GM06990 (cell line): ENCODE measurements around the gene CCDC74A.
A peak's percentile ranks its signal among the peaks of the same experiment; 100 is the strongest.
"Not testable (repeated sequence)": the region's sequence is repeated elsewhere in the genome, so short reads cannot be mapped to it uniquely, and the experiment has no call there.

Source experiments
- DNase-seq: peaks from one replicate; pipeline ENCODE4 v3.0.0-alpha.2; 2011; ENCODE audit not compliant: insufficient read length; ENCODE audit errors: extremely low read depth
- H3K27me3 ChIP-seq: replicated peaks from 2 replicates; pipeline ENCODE4 v1.6.0; 2011; ENCODE audit warnings: low read length; ENCODE audit not compliant: control insufficient read depth, insufficient read depth
- H3K36me3 ChIP-seq: 2 replicates; pipeline ENCODE4 v1.5.1; 2011; ENCODE audit warnings: low read length; ENCODE audit not compliant: control insufficient read depth, insufficient read depth
- H3K4me3 ChIP-seq: replicated peaks from 2 replicates; pipeline ENCODE4 v1.5.1; 2011; ENCODE audit warnings: low read depth, mild to moderate bottlenecking, control low read depth, low read length
- CTCF ChIP-seq: IDR thresholded peaks from 2 replicates; pipeline ENCODE4 v1.5.1; 2011; ENCODE audit warnings: low read length, control low read depth, mild to moderate bottlenecking, inconsistent platforms; ENCODE audit not compliant: insufficient read depth, poor library complexity, severe bottlenecking

The CCDC74A gene

GRCh38 chr2:131488306-131489205 is 39.1 kb upstream of the CCDC74A start:
- TF ChIP-seq CTCF, result no peak
- no peak overlapping the region for H3K4me3 ChIP-seq
- H3K36me3 ChIP-seq, result peaks cover 3% of the 10 kb centered on the region
- no peak for DNase-seq
- H3K27me3 ChIP-seq, result no peaks in the 10 kb centered on the region

GRCh38 chr2:131490616-131491468 is 36.8 kb upstream of the CCDC74A start:
- H3K27me3 ChIP-seq, DNase-seq, H3K36me3 ChIP-seq: not testable (repeated sequence)
- peak overlapping the region; percentile 84 for H3K4me3 ChIP-seq

GRCh38 chr2:131491469-131491836 is 36.2 kb upstream of the CCDC74A start:
- not testable (repeated sequence) for H3K36me3 ChIP-seq

GRCh38 chr2:131492015-131492417 is 35.7 kb upstream of the CCDC74A start, which contains the start of gene MZT2A:
TSS of gene MZT2A (minus strand) at chr2:131492397. CDS start at chr2:131492376, 21 bp downstream.
- not testable (repeated sequence) for H3K27me3 ChIP-seq, DNase-seq, H3K36me3 ChIP-seq
- H3K4me3 ChIP-seq, result peak within 1 kb of the TSS; percentile 89

More at GRCh38 chr2:131491469-131491836, 36.2 kb upstream of the CCDC74A start:
- H3K4me3 ChIP-seq, result peak overlapping the region; percentile 84
- H3K27me3 ChIP-seq, DNase-seq: not testable (repeated sequence)

GRCh38 chr2:131492418-131493198 is 35.1 kb upstream of the CCDC74A start:
- peak; percentile 86 for TF ChIP-seq CTCF
- Histone ChIP-seq H3K36me3 (peaks cover 1% of the 10 kb centered on the region), H3K27me3 (no peaks in the 10 kb centered on the region), H3K4me3 (peak overlapping the region; percentile 89)
- DNase-seq, result peak; percentile 97

DNA sequence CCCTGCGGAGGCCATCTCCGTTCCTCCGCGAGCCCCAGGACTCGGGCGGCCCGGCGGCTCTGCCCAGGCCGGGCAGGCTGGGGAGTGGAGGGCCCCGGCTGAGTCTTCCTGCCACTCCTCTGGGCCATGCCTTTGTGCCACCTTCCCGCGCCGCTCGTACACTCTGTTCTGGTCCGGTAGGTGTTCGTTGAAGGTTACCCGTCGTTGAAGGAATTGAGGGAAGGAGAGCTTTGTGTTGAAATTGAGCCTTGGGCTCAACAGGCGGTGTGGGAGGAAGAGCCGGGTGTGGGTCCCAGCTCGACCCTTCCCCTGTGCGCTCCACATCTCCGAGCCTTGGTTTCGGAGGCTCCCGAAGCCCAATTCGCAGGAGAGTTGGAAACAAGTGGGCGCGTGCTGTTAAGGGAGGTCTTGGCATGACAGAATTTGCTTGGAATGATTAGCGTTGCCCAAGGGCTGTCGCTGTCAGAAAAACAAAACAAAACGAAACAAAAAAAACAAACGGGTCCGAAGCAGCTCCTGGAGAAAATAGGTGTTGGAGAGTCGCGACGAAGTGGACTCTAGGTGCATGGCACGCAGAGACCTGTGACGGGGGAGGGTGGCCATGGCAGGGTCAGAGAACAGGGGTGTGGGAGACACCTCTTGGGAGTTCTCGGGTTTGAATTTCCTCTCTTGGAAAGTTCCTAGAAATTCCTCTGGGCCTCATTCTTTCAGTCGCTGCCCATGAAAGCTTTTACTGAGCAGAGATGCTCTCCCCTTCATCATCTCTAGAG is 34.3 kb upstream of the CCDC74A start:
- H3K4me3 ChIP-seq, result peak overlapping the region; percentile 89
- no peak for DNase-seq
- peaks cover 1% of the 10 kb centered on the region for H3K36me3 ChIP-seq
- no peak for TF ChIP-seq CTCF
- no peaks in the 10 kb centered on the region for H3K27me3 ChIP-seq

DNA sequence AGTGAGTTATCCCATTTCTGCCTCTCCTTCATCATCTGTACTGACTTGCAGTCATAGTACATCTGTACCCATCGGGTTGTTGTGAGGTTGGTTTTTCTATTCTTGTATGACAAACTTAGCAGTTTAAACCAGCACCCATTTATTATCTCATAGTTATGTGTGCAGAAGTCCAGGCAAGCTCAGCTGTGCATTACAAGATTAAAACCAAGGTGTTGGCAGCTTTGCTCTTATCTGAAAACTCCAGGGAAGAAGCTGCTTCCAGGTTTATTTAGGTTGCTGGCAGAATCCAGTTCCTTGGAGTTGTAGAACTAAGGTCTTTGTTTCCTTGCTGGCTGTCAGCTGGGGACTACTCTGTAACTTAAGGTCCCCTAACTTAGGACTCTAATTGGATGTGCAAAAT is 32.2 kb upstream of the CCDC74A start:
- H3K36me3 ChIP-seq, H3K4me3 ChIP-seq, DNase-seq, H3K27me3 ChIP-seq: not testable (repeated sequence)

- H3K4me3 ChIP-seq, DNase-seq, H3K27me3 ChIP-seq: not testable (repeated sequence)
- peaks cover 12% of the 10 kb centered on the region for H3K36me3 ChIP-seq
These were observed 29.2 kb upstream of the CCDC74A start for GRCh38 chr2:131498321-131498973.

DNA sequence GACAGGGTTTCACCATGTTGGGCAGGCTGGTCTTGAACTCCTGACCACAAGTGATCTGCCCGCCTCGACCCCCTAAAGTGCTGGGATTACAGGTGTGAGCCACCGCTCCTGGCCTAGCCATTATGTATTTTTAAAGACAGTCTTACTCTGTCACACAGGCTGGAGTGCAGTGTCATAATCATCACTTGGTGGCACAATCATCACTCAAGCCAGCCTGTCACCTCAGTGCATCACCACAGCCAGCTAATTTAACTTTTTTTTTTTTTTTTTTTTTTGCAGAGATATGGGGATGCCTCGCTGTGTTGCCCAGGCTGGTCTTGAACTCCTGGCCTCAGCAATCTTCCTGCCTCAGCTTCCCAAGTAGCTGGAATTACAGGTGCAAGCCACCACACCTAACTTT is 24.1 kb upstream of the CCDC74A start:
- not testable (repeated sequence) for DNase-seq, H3K4me3 ChIP-seq, H3K27me3 ChIP-seq
- H3K36me3 ChIP-seq, result peaks cover 16% of the 10 kb centered on the region
